ENCODE data around the gene SLC9B2.

DNA sequence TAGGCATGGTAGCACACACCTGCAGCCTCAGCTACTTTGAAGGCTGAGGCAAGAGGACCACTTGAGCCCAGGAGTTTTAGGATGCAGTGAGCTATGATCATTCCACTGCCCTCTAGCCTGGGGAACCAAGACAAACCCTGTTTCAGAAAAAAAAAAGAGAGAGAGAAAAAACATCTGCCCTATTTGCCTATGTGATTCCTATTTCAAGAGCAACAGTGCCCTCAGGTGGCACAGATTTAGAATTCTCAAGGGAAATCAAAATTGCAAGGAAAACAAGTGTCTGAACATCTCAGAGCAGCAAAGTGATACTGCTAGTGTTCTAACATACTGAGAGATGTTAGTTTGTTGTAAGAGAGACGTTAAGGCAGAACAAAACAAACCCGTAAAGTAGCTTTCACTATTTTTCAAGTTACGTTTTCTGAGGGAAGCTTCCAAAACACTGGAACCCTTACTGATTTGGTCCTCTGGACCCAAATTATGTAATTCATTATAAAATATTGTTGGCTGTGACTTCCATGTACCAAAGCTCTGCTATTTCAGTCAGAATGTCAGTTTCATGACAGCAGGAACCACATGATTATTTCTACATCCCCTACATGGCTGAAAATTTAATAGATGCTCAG lies 15.2 kb upstream of the SLC9B2 start:
- TF ChIP-seq, protein P1, sequence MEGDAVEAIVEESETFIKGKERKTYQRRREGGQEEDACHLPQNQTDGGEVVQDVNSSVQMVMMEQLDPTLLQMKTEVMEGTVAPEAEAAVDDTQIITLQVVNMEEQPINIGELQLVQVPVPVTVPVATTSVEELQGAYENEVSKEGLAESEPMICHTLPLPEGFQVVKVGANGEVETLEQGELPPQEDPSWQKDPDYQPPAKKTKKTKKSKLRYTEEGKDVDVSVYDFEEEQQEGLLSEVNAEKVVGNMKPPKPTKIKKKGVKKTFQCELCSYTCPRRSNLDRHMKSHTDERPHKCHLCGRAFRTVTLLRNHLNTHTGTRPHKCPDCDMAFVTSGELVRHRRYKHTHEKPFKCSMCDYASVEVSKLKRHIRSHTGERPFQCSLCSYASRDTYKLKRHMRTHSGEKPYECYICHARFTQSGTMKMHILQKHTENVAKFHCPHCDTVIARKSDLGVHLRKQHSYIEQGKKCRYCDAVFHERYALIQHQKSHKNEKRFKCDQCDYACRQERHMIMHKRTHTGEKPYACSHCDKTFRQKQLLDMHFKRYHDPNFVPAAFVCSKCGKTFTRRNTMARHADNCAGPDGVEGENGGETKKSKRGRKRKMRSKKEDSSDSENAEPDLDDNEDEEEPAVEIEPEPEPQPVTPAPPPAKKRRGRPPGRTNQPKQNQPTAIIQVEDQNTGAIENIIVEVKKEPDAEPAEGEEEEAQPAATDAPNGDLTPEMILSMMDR (IDR thresholded peaks at IDR 0.05): peak; percentile 22 to 71 (median 62)
- TF ChIP-seq POLR2A (IDR thresholded peaks at IDR 0.05): no peak

All from body of pancreas (tissue), 4 donors.